Posterior cingulate gyrus (tissue), 11 donors: ENCODE measurements around the gene DLEC1.
A peak's percentile ranks its signal among the peaks of the same experiment; 100 is the strongest.
"Not testable (repeated sequence)": the region's sequence is repeated elsewhere in the genome, so short reads cannot be mapped to it uniquely, and the experiment has no call there.

ENCODE experiments used
- DNase-seq, 10 donors: peaks; one replicate each; pipeline versions ENCODE4 v3.0.0 to v3.0.0-alpha.2; 2020 to 2021; ENCODE audit warnings: mixed read lengths in 3 of 10
- intact Hi-C: fragments of 100-400 bp; cut with DNase I; formaldehyde crosslinking; loops from one replicate; pipeline ENCODE4 v1.15.1; 2023

The DLEC1 gene

DNA sequence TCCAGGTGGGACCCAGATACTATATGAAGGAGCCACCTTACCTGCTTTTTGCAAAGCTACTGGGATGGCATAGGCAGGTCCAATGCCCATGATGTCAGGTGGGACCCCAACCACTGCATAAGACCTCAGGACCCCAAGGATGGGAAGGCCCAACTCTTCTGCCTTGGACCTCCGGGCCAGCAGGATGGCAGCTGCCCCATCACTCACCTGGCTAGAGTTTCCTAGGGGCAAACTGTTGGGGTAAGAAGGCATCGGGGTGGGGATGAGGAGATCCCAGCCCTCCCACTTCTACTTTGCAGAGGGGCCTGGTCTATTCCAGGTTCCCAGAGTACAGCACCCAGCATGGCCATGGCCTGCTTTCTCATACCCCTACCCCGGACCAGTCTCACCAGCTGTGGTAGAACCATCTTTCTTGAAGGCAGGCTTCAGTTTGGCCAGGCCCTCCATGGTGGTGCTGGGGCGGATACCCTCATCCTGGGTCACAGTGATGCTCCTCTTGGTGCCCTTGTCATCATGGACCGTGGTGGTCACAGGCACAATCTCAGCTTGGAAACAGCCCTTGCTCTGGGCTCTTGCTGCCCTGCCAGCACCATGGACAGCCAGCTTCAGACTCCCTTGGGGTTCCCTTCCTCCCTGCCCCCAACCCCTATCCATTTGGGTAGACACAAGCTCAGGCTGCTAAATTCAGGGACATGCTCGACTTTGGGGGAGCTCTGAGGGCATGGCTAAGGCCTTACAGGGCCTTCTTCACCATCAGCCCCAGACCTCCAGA lies 87.3 kb downstream of the DLEC1 start:
- peak in 2 of 10 donors; percentile 43 to 50 for DNase-seq
- intact Hi-C loops: no loop called here

- intact Hi-C loops: no loop called here
- peak in 1 of 10 donors; percentile 19 for DNase-seq
These were observed 88.7 kb downstream of the DLEC1 start for GRCh38 chr3:38127611-38128302.

- intact Hi-C loops: no loop called here
These were observed 89.3 kb downstream of the DLEC1 start for GRCh38 chr3:38128303-38128655.

DNA sequence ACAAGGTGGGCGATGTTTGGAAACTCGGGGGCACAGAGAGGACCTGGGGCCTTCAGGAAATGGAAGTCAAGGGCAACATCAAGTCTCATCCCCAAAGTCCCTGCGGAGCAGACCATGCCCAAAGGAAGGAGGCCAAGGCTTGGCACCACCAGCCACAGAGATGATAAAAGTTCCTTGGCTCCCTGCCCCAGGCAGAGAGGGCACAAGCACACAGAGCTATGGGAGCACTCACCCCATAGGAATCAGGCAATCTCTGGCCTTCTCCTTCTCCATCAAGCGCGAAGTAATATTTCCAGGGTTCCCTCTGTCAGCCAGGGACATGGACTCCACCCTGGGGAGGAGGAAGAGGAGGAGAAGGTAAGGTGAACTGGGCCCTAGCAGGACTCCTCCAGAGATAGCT lies 90.0 kb downstream of the DLEC1 start:
- DNase-seq: peak in 2 of 10 donors; percentile 30 to 53
- intact Hi-C loops: no loop called here

More at GRCh38 chr3:38128303-38128655, 89.3 kb downstream of the DLEC1 start:
- DNase-seq: no peak

GRCh38 chr3:38130631-38131065 lies 91.6 kb downstream of the DLEC1 start:
- intact Hi-C loops: no loop called here
- peak in 1 of 10 donors; percentile 24 for DNase-seq

GRCh38 chr3:38131621-38132369 lies 92.8 kb downstream of the DLEC1 start:
- intact Hi-C loops: no loop called here
- peak in 3 of 10 donors; percentile 35 to 77 (median 72) for DNase-seq

DNA sequence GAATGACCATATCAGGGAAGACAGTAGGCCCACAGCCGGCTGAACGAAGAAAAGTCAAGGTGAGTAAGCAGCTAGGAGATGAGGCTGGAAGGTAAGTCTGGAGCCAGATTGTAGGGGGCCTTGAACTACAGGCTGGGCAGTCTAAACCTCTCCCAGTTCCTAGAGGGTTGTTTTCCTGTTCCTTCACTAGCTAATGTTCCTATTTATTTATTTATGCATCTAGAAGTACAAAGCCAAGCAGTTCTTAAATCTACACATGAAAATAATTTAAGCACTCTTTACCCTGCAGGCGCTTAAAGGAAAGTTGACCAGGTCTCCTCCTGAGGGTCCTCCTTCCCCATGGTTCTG lies 94.2 kb downstream of the DLEC1 start:
- intact Hi-C loops: no loop called here
- DNase-seq: peak in 1 of 10 donors; percentile 10

GRCh38 chr3:38133557-38134405 lies 94.8 kb downstream of the DLEC1 start:
- peak in 1 of 10 donors; percentile 29 for DNase-seq
- intact Hi-C loops: no loop called here

DNA sequence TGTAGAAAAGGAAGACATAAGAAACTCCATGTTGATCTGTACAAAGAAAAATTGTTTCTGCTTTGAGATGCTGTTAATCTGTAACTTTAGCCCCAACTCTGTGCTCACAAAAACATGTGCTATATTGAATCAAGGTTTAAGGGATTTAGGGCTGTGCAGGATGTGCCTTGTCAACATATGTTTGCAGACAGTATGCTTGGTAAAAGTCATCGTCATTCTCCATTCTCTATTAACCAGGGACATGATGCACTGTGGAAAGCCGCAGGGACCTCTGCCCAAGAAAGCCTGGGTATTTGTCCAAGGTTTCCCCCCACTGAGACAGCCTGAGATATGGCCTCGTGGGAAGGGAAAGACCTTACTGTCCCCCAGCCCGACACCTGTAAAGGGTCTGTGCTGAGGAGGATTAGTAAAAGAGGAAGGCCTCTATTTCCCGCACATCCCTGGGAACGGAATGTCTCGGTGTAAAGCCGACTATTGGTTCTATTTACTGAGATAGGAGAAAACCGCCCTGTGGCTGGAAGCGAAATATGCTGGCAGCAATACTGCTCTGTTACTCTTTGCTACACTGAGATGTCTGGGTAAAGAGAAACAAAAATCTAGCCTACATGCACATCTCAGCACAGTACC lies 95.6 kb downstream of the DLEC1 start:
- intact Hi-C loops: not testable (repeated sequence)
- DNase-seq: peak in 1 of 10 donors; percentile 7

- DNase-seq: not testable (repeated sequence)
- intact Hi-C loops: loop anchor here (2.0 kb wide), 2 partner anchors 29 to 361 kb away; partner anchors contain the start of genes EXOG and OXSR1
These were observed 96.7 kb downstream of the DLEC1 start for GRCh38 chr3:38135621-38136277.

GRCh38 chr3:38136393-38136776 lies 97.4 kb downstream of the DLEC1 start:
- no peak for DNase-seq
- intact Hi-C loops: loop anchor here (2.0 kb wide), 2 partner anchors 28 to 360 kb away; partner anchors contain the start of genes EXOG and OXSR1

DNA sequence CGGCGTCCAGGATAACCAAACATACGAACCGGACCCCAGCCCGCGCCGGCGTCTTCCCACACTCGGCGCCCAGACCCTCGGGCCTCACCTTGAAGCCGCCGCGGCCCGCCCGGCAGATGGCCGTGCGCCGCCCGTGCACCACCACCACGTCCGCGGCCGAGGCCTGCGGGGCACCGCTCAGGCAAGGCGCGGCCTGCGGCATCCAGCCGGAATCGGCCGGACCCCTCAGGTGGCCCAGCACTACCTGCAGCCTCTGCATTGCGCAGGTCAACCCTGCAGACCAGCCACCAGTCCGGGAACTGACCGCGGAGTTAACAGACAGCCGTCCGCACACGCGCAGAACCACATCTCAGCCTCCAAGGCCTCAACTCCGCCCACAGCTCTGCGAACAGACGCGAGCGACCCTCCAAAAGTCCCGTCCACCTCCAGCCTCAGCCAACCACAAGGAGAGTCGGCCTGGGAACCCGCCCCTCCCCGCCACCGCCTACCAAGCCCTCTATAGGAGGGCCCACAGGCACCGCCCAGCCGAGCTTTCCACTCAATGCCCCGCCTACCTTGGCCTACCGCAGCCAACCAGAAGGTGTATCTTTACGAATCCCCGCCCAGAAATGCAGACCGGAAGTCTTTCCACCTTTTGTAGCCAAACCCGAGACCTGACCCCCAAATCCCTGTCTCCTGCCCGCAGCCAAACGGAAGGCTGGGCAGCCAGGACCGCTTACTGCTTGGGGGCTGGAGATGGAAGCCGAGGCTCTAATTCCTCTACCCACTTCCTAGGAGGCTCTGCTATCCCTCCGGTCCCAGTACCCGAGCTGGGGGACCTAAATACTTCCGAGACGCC lies 98.0 kb downstream of the DLEC1 start, which contains the start of gene ACAA1:
TSS of gene ACAA1 (minus strand) at position 351 of the 838 bp plus-strand sequence. CDS start at position 259, 92 bp downstream.
- intact Hi-C loops: loop anchor here (2.0 kb wide), 2 partner anchors 28 to 360 kb away; partner anchors contain the start of genes EXOG and OXSR1
- DNase-seq: peak; percentile 98 to 100 (median 100)

DNA sequence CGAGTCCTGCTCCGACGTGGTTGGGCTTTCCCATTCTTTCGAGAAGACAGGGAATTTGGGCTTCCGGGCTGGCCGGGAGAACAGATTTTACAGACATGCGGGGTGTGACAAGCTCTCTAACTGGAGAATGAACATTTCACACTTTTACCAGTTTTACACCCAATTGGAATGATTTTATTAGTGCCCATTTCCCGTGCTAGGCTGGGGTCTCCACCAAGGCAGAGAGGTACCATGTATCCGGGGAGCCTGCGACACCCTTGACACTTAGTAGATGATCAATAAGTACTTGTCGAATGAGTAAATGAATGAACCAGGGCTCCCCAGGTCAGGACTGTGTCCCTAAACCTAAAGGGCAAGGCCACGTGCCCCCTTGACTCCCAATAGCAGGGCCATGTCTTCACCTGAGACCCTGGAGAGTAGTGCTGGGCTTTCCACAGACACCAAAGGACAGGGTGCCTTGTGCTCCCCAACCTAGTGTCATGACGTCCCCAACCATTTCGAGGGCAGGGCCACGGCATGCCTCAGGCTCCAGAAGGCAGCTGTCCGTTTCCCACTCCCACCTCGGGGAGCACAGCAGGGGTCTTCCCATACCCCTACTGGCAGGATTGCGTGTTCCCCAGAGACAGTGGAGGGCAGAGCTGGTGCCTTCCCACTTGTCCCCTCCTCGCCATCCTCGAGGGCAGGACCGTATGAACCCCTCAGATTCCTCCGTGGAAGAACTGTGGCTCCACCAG lies 98.8 kb downstream of the DLEC1 start:
- intact Hi-C loops: loop anchor here (2.0 kb wide), 2 partner anchors 27 to 359 kb away; partner anchors contain the start of genes EXOG and OXSR1
- no peak for DNase-seq

DNA sequence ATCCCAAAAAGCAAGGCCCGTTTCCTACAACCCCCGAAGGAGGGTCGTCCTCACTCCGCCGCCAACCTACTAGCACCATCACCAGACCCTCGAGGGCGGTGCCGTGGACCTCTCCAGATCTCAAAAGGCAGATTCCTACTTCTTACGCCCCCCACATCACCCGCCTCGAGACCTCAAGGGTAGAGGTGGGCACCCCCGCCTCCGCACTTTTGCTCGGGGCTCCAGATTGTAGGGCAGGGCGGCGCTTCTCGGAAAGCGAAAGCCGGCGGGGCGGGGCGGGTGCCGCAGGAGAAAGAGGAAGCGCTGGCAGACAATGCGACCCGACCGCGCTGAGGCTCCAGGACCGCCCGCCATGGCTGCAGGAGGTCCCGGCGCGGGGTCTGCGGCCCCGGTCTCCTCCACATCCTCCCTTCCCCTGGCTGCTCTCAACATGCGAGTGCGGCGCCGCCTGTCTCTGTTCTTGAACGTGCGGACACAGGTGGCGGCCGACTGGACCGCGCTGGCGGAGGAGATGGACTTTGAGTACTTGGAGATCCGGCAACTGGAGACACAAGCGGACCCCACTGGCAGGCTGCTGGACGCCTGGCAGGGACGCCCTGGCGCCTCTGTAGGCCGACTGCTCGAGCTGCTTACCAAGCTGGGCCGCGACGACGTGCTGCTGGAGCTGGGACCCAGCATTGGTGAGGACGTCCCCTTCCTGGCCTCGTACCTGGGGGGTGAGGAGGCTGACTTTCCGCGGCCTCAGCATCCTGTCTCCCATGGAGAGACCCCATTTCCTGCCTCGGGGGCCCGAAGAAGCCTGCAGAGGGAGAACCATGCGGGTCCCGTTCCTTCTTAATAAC lies 99.6 kb downstream of the DLEC1 start, which contains the start of gene MYD88:
TSS of gene MYD88 (plus strand) at position 313 of the 842 bp plus-strand sequence. CDS start at position 353, 40 bp downstream.
- DNase-seq: peak in 8 of 10 donors; percentile 36 to 93 (median 61)
- intact Hi-C loops: no loop called here

GRCh38 chr3:38139191-38139590 lies 100.2 kb downstream of the DLEC1 start:
- intact Hi-C loops: no loop called here
- peak in 1 of 10 donors; percentile 17 for DNase-seq

- DNase-seq: peak in 1 of 10 donors; percentile 17
- intact Hi-C loops: no loop called here
These were observed 100.6 kb downstream of the DLEC1 start for GRCh38 chr3:38139652-38140051.
